Neural cell (in vitro differentiated cells): ENCODE data around the gene GRAMD1B. TPM values are rescaled to one million over a fixed set of nuclear protein-coding genes. Genes with fewer than 3 reads are reported as not detected.

Experiments used
- H2AFZ ChIP-seq: fragments of 200-600, 300-800 bp; sonication (generic), shearing (Covaris generic); 2 replicates; pipeline ENCODE4 v1.6.0; 2014; ENCODE audit warnings: low read depth, mild to moderate bottlenecking, antibody characterized with exemption, low read length, moderate library complexity
- H3F3A ChIP-seq: fragments of 200-600 bp; shearing (Covaris generic); 2 replicates; pipeline ENCODE4 v1.6.1; 2016; ENCODE audit warnings: mild to moderate bottlenecking, moderate library complexity, mixed read lengths, antibody characterized with exemption, low read length; ENCODE audit not compliant: insufficient read depth, poor library complexity, severe bottlenecking
- H3K27ac ChIP-seq: fragments of 200-600, 300-800 bp; sonication (generic), shearing (Covaris generic); 2 replicates; pipeline ENCODE4 v1.5.1; 2014; ENCODE audit warnings: mild to moderate bottlenecking, low read length, moderate library complexity
- H3K27me3 ChIP-seq: fragments of 300-800, 200-600 bp; sonication (generic), shearing (Covaris generic); 2 replicates; pipeline ENCODE4 v1.6.0; 2014; ENCODE audit warnings: mild to moderate bottlenecking, low read depth, low read length, moderate library complexity; ENCODE audit not compliant: insufficient read depth
- H3K36me3 ChIP-seq: fragments of 300-800, 200-600 bp; sonication (generic), shearing (Covaris generic); 2 replicates; pipeline ENCODE4 v1.5.1; 2014; ENCODE audit warnings: mild to moderate bottlenecking, antibody characterized with exemption, low read length, moderate library complexity; ENCODE audit not compliant: insufficient read depth
- H3K4me2 ChIP-seq: fragments of 300-800, 200-600 bp; sonication (generic), shearing (Covaris generic); 2 replicates; pipeline ENCODE4 v1.6.0; 2014; ENCODE audit warnings: mild to moderate bottlenecking, low read length
- H3K4me3 ChIP-seq: fragments of 300-800, 200-600 bp; sonication (generic), shearing (Covaris generic); 2 replicates; pipeline ENCODE4 v1.5.1; 2014; ENCODE audit warnings: mild to moderate bottlenecking, low read length, moderate library complexity
- H3K79me2 ChIP-seq: fragments of 200-600 bp; shearing (Covaris generic); replicated peaks from 2 replicates; pipeline ENCODE4 v1.6.0; 2014; ENCODE audit warnings: mild to moderate bottlenecking, low read length, moderate library complexity; ENCODE audit not compliant: insufficient read depth
- H3K9ac ChIP-seq: fragments of 300-800, 200-600 bp; sonication (generic), shearing (Covaris generic); 2 replicates; pipeline ENCODE4 v1.6.1; 2016; ENCODE audit warnings: mild to moderate bottlenecking, low read length, mixed read lengths
- H3K9me2 ChIP-seq: fragments of 200-600 bp; shearing (Covaris generic); 2 replicates; pipeline ENCODE4 v1.6.1; 2016; ENCODE audit warnings: mild to moderate bottlenecking, low read length, mixed read lengths; ENCODE audit not compliant: insufficient read depth
- H3K9me3 ChIP-seq: fragments of 200-600, 300-800 bp; sonication (generic), shearing (Covaris generic); 2 replicates; pipeline ENCODE4 v1.6.1; 2016; ENCODE audit warnings: mild to moderate bottlenecking, mixed run types, low read length, moderate library complexity, mixed read lengths
- H4K20me1 ChIP-seq: fragments of 200-600 bp; shearing (Covaris generic); 2 replicates; pipeline ENCODE4 v1.6.1; 2016; ENCODE audit warnings: mild to moderate bottlenecking, mixed run types; ENCODE audit not compliant: insufficient read depth
- EP300 ChIP-seq: fragments of 450-650 bp; conservative IDR thresholded peaks from 2 replicates; pipeline ENCODE4 v1.6.1; 2014; ENCODE audit warnings: antibody characterized with exemption, mild to moderate bottlenecking, moderate library complexity; ENCODE audit not compliant: poor library complexity, severe bottlenecking
- EZH2 ChIP-seq: fragments of 200-600, 300-800 bp; shearing (Covaris generic), sonication (generic); IDR thresholded peaks from 2 replicates; pipeline ENCODE4 v1.6.1; 2014; ENCODE audit warnings: antibody characterized with exemption, low read length, borderline replicate concordance, mild to moderate bottlenecking; ENCODE audit not compliant: insufficient read depth, poor library complexity, severe bottlenecking
- MXI1 ChIP-seq: fragments of 450-650 bp; conservative IDR thresholded peaks from 2 replicates; pipeline ENCODE4 v1.6.1; 2014; ENCODE audit warnings: antibody characterized with exemption, mild to moderate bottlenecking; ENCODE audit not compliant: poor library complexity, severe bottlenecking
- POLR2AphosphoS5 ChIP-seq: IDR thresholded peaks from 2 replicates; pipeline ENCODE4 v1.6.1; 2012
- RAD21 ChIP-seq: fragments of 450-650 bp; conservative IDR thresholded peaks from 2 replicates; pipeline ENCODE4 v1.6.1; 2014; ENCODE audit warnings: antibody characterized with exemption, mild to moderate bottlenecking, moderate library complexity
- SMC3 ChIP-seq: fragments of 450-650 bp; conservative IDR thresholded peaks from 2 replicates; pipeline ENCODE4 v1.6.1; 2014; ENCODE audit warnings: antibody characterized with exemption, mild to moderate bottlenecking, moderate library complexity; ENCODE audit not compliant: poor library complexity
- TAF1 ChIP-seq: IDR thresholded peaks from 2 replicates; pipeline ENCODE4 v1.6.1; 2012; ENCODE audit warnings: low read depth
- polyA plus RNA-seq: library from polyadenylated mRNA; depleted of rRNA; stranded (reverse); fragments of >200 nt; gene quantifications from 2 replicates; pipeline ENCODE4 v1.2.3, GENCODE V29; 2014
- TF ChIP-seq, protein P1 (sequence below): fragments of 450-650 bp; IDR thresholded peaks from 2 replicates; pipeline ENCODE4 v1.5.1; 2014; ENCODE audit warnings: antibody characterized with exemption, mild to moderate bottlenecking, moderate library complexity; ENCODE audit not compliant: poor library complexity, severe bottlenecking
- TF ChIP-seq, protein P2 (sequence below): IDR thresholded peaks from 2 replicates; pipeline ENCODE4 v1.6.1; 2012; ENCODE audit warnings: borderline replicate concordance

Gene GRAMD1B
- polyA plus RNA-seq, 1 donor from 2014 or later = 1.5 TPM

DNA sequence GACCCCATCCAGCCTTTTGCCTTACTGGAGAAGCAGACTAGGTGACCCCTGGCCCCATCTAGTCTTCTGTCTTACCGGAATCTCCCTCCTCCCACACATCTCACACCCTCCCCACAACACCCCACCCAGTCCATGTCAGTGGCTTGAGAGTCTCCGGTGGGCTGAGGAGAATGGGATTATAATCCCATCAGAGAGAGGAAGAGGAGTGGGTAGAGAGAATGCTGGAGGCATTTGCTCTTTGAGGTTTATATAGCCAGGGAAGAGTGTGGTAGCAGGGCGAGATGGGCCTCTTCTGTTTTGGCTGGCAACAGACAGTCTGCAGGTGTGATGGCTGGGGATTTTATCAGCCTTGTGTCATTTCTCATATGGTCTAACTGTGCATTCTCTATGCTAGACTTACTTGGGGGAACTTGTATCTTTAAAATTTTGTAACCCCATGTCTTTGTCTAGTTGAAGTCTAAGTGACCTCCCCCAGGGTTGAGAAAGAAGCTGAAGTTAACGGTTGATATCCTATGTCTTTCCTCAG lies 50.3 kb downstream of the GRAMD1B start:
- no peaks in the 10 kb centered on the region for H3F3A ChIP-seq
- no peaks in the 10 kb centered on the region for H4K20me1 ChIP-seq
- H3K79me2 ChIP-seq = no peaks in the 10 kb centered on the region
- H2AFZ ChIP-seq = no peak overlapping the region
- no peak overlapping the region for H3K4me2 ChIP-seq
- H3K27ac ChIP-seq = no peak overlapping the region
- no peak for TF ChIP-seq MXI1
- TF ChIP-seq EZH2 = no peak
- no peak for TF ChIP-seq TAF1
- TF ChIP-seq POLR2AphosphoS5 = no peak
- TF ChIP-seq RAD21 = no peak
- TF ChIP-seq, protein P1, sequence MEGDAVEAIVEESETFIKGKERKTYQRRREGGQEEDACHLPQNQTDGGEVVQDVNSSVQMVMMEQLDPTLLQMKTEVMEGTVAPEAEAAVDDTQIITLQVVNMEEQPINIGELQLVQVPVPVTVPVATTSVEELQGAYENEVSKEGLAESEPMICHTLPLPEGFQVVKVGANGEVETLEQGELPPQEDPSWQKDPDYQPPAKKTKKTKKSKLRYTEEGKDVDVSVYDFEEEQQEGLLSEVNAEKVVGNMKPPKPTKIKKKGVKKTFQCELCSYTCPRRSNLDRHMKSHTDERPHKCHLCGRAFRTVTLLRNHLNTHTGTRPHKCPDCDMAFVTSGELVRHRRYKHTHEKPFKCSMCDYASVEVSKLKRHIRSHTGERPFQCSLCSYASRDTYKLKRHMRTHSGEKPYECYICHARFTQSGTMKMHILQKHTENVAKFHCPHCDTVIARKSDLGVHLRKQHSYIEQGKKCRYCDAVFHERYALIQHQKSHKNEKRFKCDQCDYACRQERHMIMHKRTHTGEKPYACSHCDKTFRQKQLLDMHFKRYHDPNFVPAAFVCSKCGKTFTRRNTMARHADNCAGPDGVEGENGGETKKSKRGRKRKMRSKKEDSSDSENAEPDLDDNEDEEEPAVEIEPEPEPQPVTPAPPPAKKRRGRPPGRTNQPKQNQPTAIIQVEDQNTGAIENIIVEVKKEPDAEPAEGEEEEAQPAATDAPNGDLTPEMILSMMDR = no peak
- TF ChIP-seq, protein P2, sequence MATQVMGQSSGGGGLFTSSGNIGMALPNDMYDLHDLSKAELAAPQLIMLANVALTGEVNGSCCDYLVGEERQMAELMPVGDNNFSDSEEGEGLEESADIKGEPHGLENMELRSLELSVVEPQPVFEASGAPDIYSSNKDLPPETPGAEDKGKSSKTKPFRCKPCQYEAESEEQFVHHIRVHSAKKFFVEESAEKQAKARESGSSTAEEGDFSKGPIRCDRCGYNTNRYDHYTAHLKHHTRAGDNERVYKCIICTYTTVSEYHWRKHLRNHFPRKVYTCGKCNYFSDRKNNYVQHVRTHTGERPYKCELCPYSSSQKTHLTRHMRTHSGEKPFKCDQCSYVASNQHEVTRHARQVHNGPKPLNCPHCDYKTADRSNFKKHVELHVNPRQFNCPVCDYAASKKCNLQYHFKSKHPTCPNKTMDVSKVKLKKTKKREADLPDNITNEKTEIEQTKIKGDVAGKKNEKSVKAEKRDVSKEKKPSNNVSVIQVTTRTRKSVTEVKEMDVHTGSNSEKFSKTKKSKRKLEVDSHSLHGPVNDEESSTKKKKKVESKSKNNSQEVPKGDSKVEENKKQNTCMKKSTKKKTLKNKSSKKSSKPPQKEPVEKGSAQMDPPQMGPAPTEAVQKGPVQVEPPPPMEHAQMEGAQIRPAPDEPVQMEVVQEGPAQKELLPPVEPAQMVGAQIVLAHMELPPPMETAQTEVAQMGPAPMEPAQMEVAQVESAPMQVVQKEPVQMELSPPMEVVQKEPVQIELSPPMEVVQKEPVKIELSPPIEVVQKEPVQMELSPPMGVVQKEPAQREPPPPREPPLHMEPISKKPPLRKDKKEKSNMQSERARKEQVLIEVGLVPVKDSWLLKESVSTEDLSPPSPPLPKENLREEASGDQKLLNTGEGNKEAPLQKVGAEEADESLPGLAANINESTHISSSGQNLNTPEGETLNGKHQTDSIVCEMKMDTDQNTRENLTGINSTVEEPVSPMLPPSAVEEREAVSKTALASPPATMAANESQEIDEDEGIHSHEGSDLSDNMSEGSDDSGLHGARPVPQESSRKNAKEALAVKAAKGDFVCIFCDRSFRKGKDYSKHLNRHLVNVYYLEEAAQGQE = no peak
- no peak for TF ChIP-seq EP300
- TF ChIP-seq SMC3 = no peak
- no peaks in the 10 kb centered on the region for H3K9me2 ChIP-seq
- no peaks in the 10 kb centered on the region for H3K27me3 ChIP-seq
- H3K9ac ChIP-seq = no peak overlapping the region
- no peak overlapping the region for H3K4me3 ChIP-seq
- H3K9me3 ChIP-seq = no peaks in the 10 kb centered on the region
- no peaks in the 10 kb centered on the region for H3K36me3 ChIP-seq

DNA sequence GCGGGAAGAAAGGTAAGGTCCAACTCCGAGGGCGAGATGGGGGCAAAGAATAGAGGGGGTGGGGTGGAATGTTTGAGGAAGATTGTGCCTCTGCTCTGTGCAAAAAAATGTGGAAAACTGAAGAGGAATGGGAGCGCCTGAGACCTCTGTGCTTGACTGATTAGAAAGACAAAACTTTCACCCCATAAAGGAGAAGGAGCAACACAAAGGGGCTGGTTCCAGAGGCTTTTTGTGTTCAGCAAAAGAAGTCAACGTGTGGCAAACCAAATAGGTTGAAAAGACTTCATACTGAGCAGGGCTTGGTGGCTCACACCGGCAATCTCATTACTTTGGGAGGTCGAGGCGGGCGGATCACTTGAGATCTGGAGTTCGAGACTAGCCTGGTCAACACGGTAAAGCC lies 50.8 kb downstream of the GRAMD1B start:
- Histone ChIP-seq H3K4me2 (no peak overlapping the region), H3K36me3 (no peaks in the 10 kb centered on the region), H3K79me2 (no peaks in the 10 kb centered on the region), H3F3A (no peaks in the 10 kb centered on the region), H3K4me3 (no peak overlapping the region), H4K20me1 (no peaks in the 10 kb centered on the region), H3K27me3 (no peaks in the 10 kb centered on the region), H3K27ac (no peak overlapping the region), H3K9me2 (no peaks in the 10 kb centered on the region), H2AFZ (no peak overlapping the region), H3K9me3 (no peaks in the 10 kb centered on the region), H3K9ac (no peak overlapping the region)
- TF ChIP-seq RAD21 = no peak

DNA sequence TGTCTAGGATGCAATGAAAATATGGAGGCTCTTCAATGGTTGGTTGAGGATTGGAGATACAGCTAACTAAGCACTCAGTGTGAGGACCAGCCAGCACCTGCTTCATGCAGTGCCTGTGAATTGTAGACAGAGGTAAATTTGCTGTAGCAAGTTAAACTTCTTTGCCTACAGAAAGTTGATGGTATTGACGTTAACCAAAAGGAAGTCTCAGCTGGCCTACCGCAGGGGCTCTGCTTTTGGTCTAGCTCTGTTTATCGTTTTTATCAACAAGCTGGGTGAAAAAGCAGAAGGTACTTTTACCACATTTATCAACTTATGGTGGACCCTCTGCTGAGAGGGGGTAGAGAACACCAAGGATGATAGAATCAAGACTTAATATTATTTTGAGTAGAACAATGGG lies 51.6 kb downstream of the GRAMD1B start:
- no peak overlapping the region for H3K27ac ChIP-seq
- no peaks in the 10 kb centered on the region for H3K36me3 ChIP-seq
- no peak overlapping the region for H3K4me2 ChIP-seq
- no peak for TF ChIP-seq POLR2AphosphoS5
- TF ChIP-seq, protein P1 = no peak
- no peak for TF ChIP-seq MXI1
- H3K9ac ChIP-seq = no peak overlapping the region
- no peaks in the 10 kb centered on the region for H3K79me2 ChIP-seq
- no peak overlapping the region for H2AFZ ChIP-seq
- H3K4me3 ChIP-seq = no peak overlapping the region
- no peaks in the 10 kb centered on the region for H3K9me2 ChIP-seq
- no peaks in the 10 kb centered on the region for H3F3A ChIP-seq
- H4K20me1 ChIP-seq = no peaks in the 10 kb centered on the region
- H3K27me3 ChIP-seq = no peaks in the 10 kb centered on the region
- no peaks in the 10 kb centered on the region for H3K9me3 ChIP-seq
